ENCODE results near the gene CACYBP.
A peak's percentile ranks its signal among the peaks of the same experiment; 100 is the strongest.

Gene CACYBP

GRCh38 chr1:174998569-174999215 is 1.1 kb upstream of the CACYBP start:
- Histone ChIP-seq H4K91ac (ENCODE audit: low read depth, low read length) (peak overlapping the region; percentile 86), H3K4me1 (ENCODE audit: control insufficient read depth in 1 of 2, insufficient read depth in 2 of 2, low read length in 2 of 2) (no peaks in the 10 kb centered on the region), H2BK12ac (ENCODE audit: low read length) (peak overlapping the region; percentile 43), H2BK5ac (ENCODE audit: low read depth, low read length, poor library complexity) (peak overlapping the region; percentile 93), H3K18ac (ENCODE audit: low read length) (peak overlapping the region; percentile 66), H3K79me2 (ENCODE audit: control insufficient read depth, insufficient read depth, low read length, poor library complexity) (peaks cover 19% of the 10 kb centered on the region), H3K36me3 (ENCODE audit: control insufficient read depth in 1 of 2, insufficient read depth in 2 of 2, low read length in 2 of 2) (no peaks in the 10 kb centered on the region), H3K27ac (ENCODE audit: low read depth, low read length) (peak overlapping the region; percentile 90), H2AFZ (ENCODE audit: insufficient read depth, low read length, poor library complexity) (peak overlapping the region; percentile 47), H3K79me1 (ENCODE audit: low read length) (peaks cover 15% of the 10 kb centered on the region), H3K4me2 (ENCODE audit: low read length) (peak overlapping the region; percentile 78), H3K4ac (ENCODE audit: low read depth, low read length) (peak overlapping the region; percentile 61), H3K9me3 (ENCODE audit: insufficient read depth, low read depth, low read length) (no peaks in the 10 kb centered on the region), H4K8ac (ENCODE audit: low read depth, low read length) (peak overlapping the region; percentile 87), H4K12ac (ENCODE audit: low read depth, low read length) (peak overlapping the region; percentile 99), H3K27me3 (ENCODE audit: insufficient read depth, low read length) (no peaks in the 10 kb centered on the region), H2BK120ac (ENCODE audit: insufficient read depth, low read length, poor library complexity) (peak overlapping the region; percentile 93), H2AK5ac (ENCODE audit: low read length) (peak overlapping the region; percentile 90), H3K14ac (ENCODE audit: low read length) (peak overlapping the region; percentile 93), H3K23ac (ENCODE audit: low read length) (no peak overlapping the region), H3K4me3 (ENCODE audit: low read depth, low read length) (peak overlapping the region; percentile 55), H3K9ac (ENCODE audit: low read length) (peak overlapping the region; percentile 92)
- no CpG with 5 or more reads among the region's 19 CpGs for WGBS (ENCODE audit: extremely low coverage, insufficient coverage, insufficient read length)
- DNase-seq, result peak; percentile 53 to 82

- peak overlapping the region; percentile 92 for H3K9ac ChIP-seq (ENCODE audit: low read length)
- H3K27ac ChIP-seq (ENCODE audit: low read depth, low read length), result peak overlapping the region; percentile 90
- peak overlapping the region; percentile 93 for H2BK120ac ChIP-seq (ENCODE audit: insufficient read depth, low read length, poor library complexity)
- H4K91ac ChIP-seq (ENCODE audit: low read depth, low read length), result peak overlapping the region; percentile 86
- H3K4me3 ChIP-seq (ENCODE audit: low read depth, low read length), result peak overlapping the region; percentile 97
- H3K27me3 ChIP-seq (ENCODE audit: insufficient read depth, low read length), result no peaks in the 10 kb centered on the region
- DNase-seq, result peak; percentile 99 to 100
- H3K4me1 ChIP-seq (ENCODE audit: control insufficient read depth in 1 of 2, insufficient read depth in 2 of 2, low read length in 2 of 2), result no peaks in the 10 kb centered on the region
- H2BK5ac ChIP-seq (ENCODE audit: low read depth, low read length, poor library complexity), result peak overlapping the region; percentile 93
- H4K8ac ChIP-seq (ENCODE audit: low read depth, low read length), result peak overlapping the region; percentile 87
- H2AFZ ChIP-seq (ENCODE audit: insufficient read depth, low read length, poor library complexity), result peak overlapping the region; percentile 47
- no peak overlapping the region for H2BK12ac ChIP-seq (ENCODE audit: low read length)
- H3K79me1 ChIP-seq (ENCODE audit: low read length), result peaks cover 15% of the 10 kb centered on the region
- no CpG with 5 or more reads among the region's 58 CpGs for WGBS (ENCODE audit: extremely low coverage, insufficient coverage, insufficient read length)
- no peak overlapping the region for H3K23ac ChIP-seq (ENCODE audit: low read length)
- H3K79me2 ChIP-seq (ENCODE audit: control insufficient read depth, insufficient read depth, low read length, poor library complexity), result peaks cover 19% of the 10 kb centered on the region
- H3K36me3 ChIP-seq (ENCODE audit: control insufficient read depth in 1 of 2, insufficient read depth in 2 of 2, low read length in 2 of 2), result no peaks in the 10 kb centered on the region
- peak overlapping the region; percentile 99 for H4K12ac ChIP-seq (ENCODE audit: low read depth, low read length)
- peak overlapping the region; percentile 78 for H3K4me2 ChIP-seq (ENCODE audit: low read length)
- H3K9me3 ChIP-seq (ENCODE audit: insufficient read depth, low read depth, low read length), result no peaks in the 10 kb centered on the region
- H2AK5ac ChIP-seq (ENCODE audit: low read length), result peak overlapping the region; percentile 28
- H3K14ac ChIP-seq (ENCODE audit: low read length), result peak overlapping the region; percentile 93
- H3K4ac ChIP-seq (ENCODE audit: low read depth, low read length), result peak overlapping the region; percentile 61
- H3K18ac ChIP-seq (ENCODE audit: low read length), result peak overlapping the region; percentile 66
Observed at GRCh38 chr1:174999216-174999935, 371 bp upstream of the CACYBP start.

- Histone ChIP-seq H3K4me3 (ENCODE audit: low read depth, low read length) (peak overlapping the region; percentile 97), H4K91ac (ENCODE audit: low read depth, low read length) (no peak overlapping the region)
Observed at GRCh38 chr1:175000697-175001187, 995 bp downstream of the CACYBP start.

GRCh38 chr1:175002910-175003517 is 3.3 kb downstream of the CACYBP start:
- no peak overlapping the region for H3K14ac ChIP-seq (ENCODE audit: low read length)
- no peak overlapping the region for H4K8ac ChIP-seq (ENCODE audit: low read depth, low read length)
- WGBS (ENCODE audit: extremely low coverage, insufficient coverage, insufficient read length), result no CpG with 5 or more reads among the region's 17 CpGs
- peaks cover 19% of the 10 kb centered on the region for H3K79me2 ChIP-seq (ENCODE audit: control insufficient read depth, insufficient read depth, low read length, poor library complexity)
- H3K4me3 ChIP-seq (ENCODE audit: low read depth, low read length), result no peak overlapping the region
- H3K9ac ChIP-seq (ENCODE audit: low read length), result no peak overlapping the region
- no peak overlapping the region for H2BK5ac ChIP-seq (ENCODE audit: low read depth, low read length, poor library complexity)
- H3K36me3 ChIP-seq (ENCODE audit: control insufficient read depth in 1 of 2, insufficient read depth in 2 of 2, low read length in 2 of 2), result peaks cover under 1 to 8% of the 10 kb centered on the region in 2 experiments
- no peak overlapping the region for H2BK120ac ChIP-seq (ENCODE audit: insufficient read depth, low read length, poor library complexity)
- H4K91ac ChIP-seq (ENCODE audit: low read depth, low read length), result no peak overlapping the region
- H3K79me1 ChIP-seq (ENCODE audit: low read length), result peaks cover 15% of the 10 kb centered on the region
- no peak overlapping the region for H4K12ac ChIP-seq (ENCODE audit: low read depth, low read length)
- H3K23ac ChIP-seq (ENCODE audit: low read length), result no peak overlapping the region
- H3K27ac ChIP-seq (ENCODE audit: low read depth, low read length), result no peak overlapping the region
- no peaks in the 10 kb centered on the region for H3K9me3 ChIP-seq (ENCODE audit: insufficient read depth, low read depth, low read length)
- no peaks in the 10 kb centered on the region for H3K4me1 ChIP-seq (ENCODE audit: control insufficient read depth in 1 of 2, insufficient read depth in 2 of 2, low read length in 2 of 2)
- peak overlapping the region; percentile 90 for H3K4ac ChIP-seq (ENCODE audit: low read depth, low read length)
- H3K27me3 ChIP-seq (ENCODE audit: insufficient read depth, low read length), result no peaks in the 10 kb centered on the region
- H2AK5ac ChIP-seq (ENCODE audit: low read length), result no peak overlapping the region
- H2AFZ ChIP-seq (ENCODE audit: insufficient read depth, low read length, poor library complexity), result no peak overlapping the region
- no peak for DNase-seq
- H2BK12ac ChIP-seq (ENCODE audit: low read length), result no peak overlapping the region
- H3K18ac ChIP-seq (ENCODE audit: low read length), result no peak overlapping the region
- no peak overlapping the region for H3K4me2 ChIP-seq (ENCODE audit: low read length)

More at GRCh38 chr1:175000697-175001187, 995 bp downstream of the CACYBP start:
- Histone ChIP-seq H3K79me1 (ENCODE audit: low read length) (peaks cover 15% of the 10 kb centered on the region), H4K12ac (ENCODE audit: low read depth, low read length) (no peak overlapping the region), H3K18ac (ENCODE audit: low read length) (no peak overlapping the region), H3K4ac (ENCODE audit: low read depth, low read length) (peak overlapping the region; percentile 93), H3K4me1 (ENCODE audit: control insufficient read depth in 1 of 2, insufficient read depth in 2 of 2, low read length in 2 of 2) (no peaks in the 10 kb centered on the region), H3K9me3 (ENCODE audit: insufficient read depth, low read depth, low read length) (no peaks in the 10 kb centered on the region), H2AFZ (ENCODE audit: insufficient read depth, low read length, poor library complexity) (no peak overlapping the region), H3K27ac (ENCODE audit: low read depth, low read length) (peak overlapping the region; percentile 85), H2AK5ac (ENCODE audit: low read length) (no peak overlapping the region), H3K27me3 (ENCODE audit: insufficient read depth, low read length) (no peaks in the 10 kb centered on the region), H3K14ac (ENCODE audit: low read length) (no peak overlapping the region), H3K23ac (ENCODE audit: low read length) (no peak overlapping the region), H2BK12ac (ENCODE audit: low read length) (no peak overlapping the region), H2BK5ac (ENCODE audit: low read depth, low read length, poor library complexity) (no peak overlapping the region), H3K9ac (ENCODE audit: low read length) (peak overlapping the region; percentile 89), H3K79me2 (ENCODE audit: control insufficient read depth, insufficient read depth, low read length, poor library complexity) (peaks cover 19% of the 10 kb centered on the region), H4K8ac (ENCODE audit: low read depth, low read length) (no peak overlapping the region), H3K36me3 (ENCODE audit: control insufficient read depth in 1 of 2, insufficient read depth in 2 of 2, low read length in 2 of 2) (no peaks in the 10 kb centered on the region), H3K4me2 (ENCODE audit: low read length) (peak overlapping the region; percentile 84), H2BK120ac (ENCODE audit: insufficient read depth, low read length, poor library complexity) (no peak overlapping the region)
- no CpG with 5 or more reads among the region's 5 CpGs for WGBS (ENCODE audit: extremely low coverage, insufficient coverage, insufficient read length)
- no peak for DNase-seq
